Cardiac fibroblast (primary cell): ENCODE measurements around the gene TBC1D17.

Experiments
- DNase-seq, 2 donors: peaks; one replicate each; pipeline versions ENCODE4 v3.0.0 to v3.0.0-alpha.2; 2010; ENCODE audit warnings: low read depth in 2 of 2
- H3K4me3 ChIP-seq, 2 donors: replicated peaks in 1 of 2; 1 replicate in 1 of 2; 2 replicates in 1 of 2; pipeline ENCODE4 v1.5.1; 2011; ENCODE audit warnings: low read depth in 2 of 2, low read length in 2 of 2, mild to moderate bottlenecking in 2 of 2, moderate library complexity in 1 of 2
- CTCF ChIP-seq: IDR thresholded peaks from one replicate; pipeline ENCODE4 v1.5.1; 2011; ENCODE audit warnings: low read depth, mild to moderate bottlenecking, low read length, inconsistent platforms

Gene TBC1D17

GRCh38 chr19:49839713-49840112, 37.8 kb upstream of the TBC1D17 start:
- no peak for DNase-seq
- no peak for TF ChIP-seq CTCF
- H3K4me3 ChIP-seq, result no peak overlapping the region

- no peak overlapping the region for H3K4me3 ChIP-seq
- no peak for DNase-seq
- TF ChIP-seq CTCF, result no peak
Observed at GRCh38 chr19:49840321-49840720, 37.2 kb upstream of the TBC1D17 start.

GRCh38 chr19:49840736-49841249, 36.7 kb upstream of the TBC1D17 start:
- no peak for TF ChIP-seq CTCF
- no peak overlapping the region for H3K4me3 ChIP-seq
- no peak for DNase-seq

- H3K4me3 ChIP-seq, result no peak overlapping the region
Observed at GRCh38 chr19:49843265-49843664, 34.2 kb upstream of the TBC1D17 start.

GRCh38 chr19:49844138-49845095, 33.1 kb upstream of the TBC1D17 start:
- no peak for TF ChIP-seq CTCF
- no peak for DNase-seq
- no peak overlapping the region for H3K4me3 ChIP-seq

More at GRCh38 chr19:49843265-49843664, 34.2 kb upstream of the TBC1D17 start:
- no peak for DNase-seq
- TF ChIP-seq CTCF, result no peak

- H3K4me3 ChIP-seq, result no peak overlapping the region
- no peak for DNase-seq
- TF ChIP-seq CTCF, result no peak
Observed at GRCh38 chr19:49845414-49845813, 32.1 kb upstream of the TBC1D17 start.
